Measurements from ENCODE around the gene MGAT4C.

GRCh38 chr12:86138770-86139169, 117.4 kb downstream of the MGAT4C start:
- no peak for TF ChIP-seq CTCF (IDR thresholded peaks at IDR 0.05)
- no peak for TF ChIP-seq POLR2A (IDR thresholded peaks at IDR 0.05)
